Measurements from ENCODE around the gene TRIM45. TPM values are rescaled to one million over a fixed set of nuclear protein-coding genes. Genes with fewer than 3 reads are reported as not detected.

TRIM45 gene
- total RNA-seq, 1 experiment from 2014 or later: 11.7 TPM

GRCh38 chr1:117146072-117146471 lies 24.5 kb upstream of the TRIM45 start:
- Histone ChIP-seq H3K14ac (ENCODE audit: insufficient read depth, low read length) (no peak overlapping the region), H3K9ac (ENCODE audit: extremely low read depth, insufficient read length, low read length) (no peak overlapping the region), H2BK120ac (ENCODE audit: low read depth, low read length, poor library complexity, severe bottlenecking) (no peak overlapping the region), H3K9me3 (ENCODE audit: control insufficient read depth, low read depth, low read length) (no peaks in the 10 kb centered on the region), H3K18ac (ENCODE audit: insufficient read length, low read depth, low read length) (no peak overlapping the region), H4K5ac (ENCODE audit: insufficient read length, low read depth, low read length) (no peak overlapping the region), H3K23me2 (ENCODE audit: insufficient read length, low read depth, low read length, poor library complexity, severe bottlenecking) (no peaks in the 10 kb centered on the region), H3K23ac (ENCODE audit: insufficient read length, low read depth, low read length) (no peak overlapping the region), H3K4ac (ENCODE audit: low read depth, low read length) (no peak overlapping the region), H2AK5ac (ENCODE audit: insufficient read length, low read length) (no peak overlapping the region), H2BK5ac (ENCODE audit: insufficient read length, low read length) (no peak overlapping the region), H3T11ph (ENCODE audit: low read length) (no peak overlapping the region), H4K91ac (ENCODE audit: insufficient read length, low read depth, low read length) (no peak overlapping the region), H3K79me1 (ENCODE audit: insufficient read depth, low read depth, low read length, poor library complexity, severe bottlenecking) (no peaks in the 10 kb centered on the region), H2AFZ (ENCODE audit: low read length) (no peak overlapping the region), H4K20me1 (ENCODE audit: control insufficient read depth, insufficient read depth, insufficient read length) (no peaks in the 10 kb centered on the region), H3K4me2 (ENCODE audit: insufficient read depth, insufficient read length, low read length) (no peak overlapping the region), H2BK20ac (ENCODE audit: low read depth, low read length, poor library complexity, severe bottlenecking) (no peak overlapping the region), H3K4me1 (ENCODE audit: insufficient read depth, low read length) (peaks cover 3% of the 10 kb centered on the region; the same call in 1 of the 2 replicates), H3K56ac (ENCODE audit: insufficient read length, low read depth, low read length) (no peak overlapping the region), H2BK15ac (ENCODE audit: low read depth, low read length) (no peak overlapping the region), H3K27ac (ENCODE audit: insufficient read length, low read depth, low read length) (no peak overlapping the region), H4K8ac (replicated peaks; ENCODE audit: insufficient read length, low read depth, low read length) (no peak overlapping the region), H3K27me3 (ENCODE audit: insufficient read depth, low read length) (no peaks in the 10 kb centered on the region), H2BK12ac (ENCODE audit: insufficient read length, low read depth, low read length) (no peak overlapping the region), H3K79me2 (ENCODE audit: insufficient read depth, low read length) (no peaks in the 10 kb centered on the region)
- Mint-ChIP-seq H3K27me3 (ENCODE audit: low read depth) (no peaks in the 10 kb centered on the region), H3K9me3 (peaks cover 0 to under 1% of the 10 kb centered on the region in 2 experiments; a peak in 4 of 5 replicates), H3K36me3 (ENCODE audit: insufficient read depth in 1 of 3, low read depth in 3 of 3) (peaks cover 0 to 5% (median 2%) of the 10 kb centered on the region in 3 experiments; a peak in 4 of 7 replicates), H3K27ac (peak overlapping the region in 1 of 3 experiments; percentile 56; a peak in 1 of 7 replicates), H3K4me1 (peaks cover 21 to 24% of the 10 kb centered on the region in 2 experiments), H3K4me3 (no peak overlapping the region)
- no peak for TF ChIP-seq CTCF (conservative IDR thresholded peaks at IDR 0.05)
- no peak for DNase-seq
- no CpG with 5 or more reads among the region's 2 CpGs for WGBS (ENCODE audit: extremely low coverage, insufficient read length, low lambda C conversion rate)

All from H9 (cell line).